MG63 (cell line): Measurements from ENCODE around the gene NEK6. TPM values are rescaled to one million over a fixed set of nuclear protein-coding genes. Genes with fewer than 3 reads are reported as not detected.
A peak's percentile ranks its signal among the peaks of the same experiment; 100 is the strongest.

Source experiments
- DNase-seq: peaks from one replicate; pipeline ENCODE4 v3.0.0-alpha.2; 2020
- H3K27me3 ChIP-seq: fragments of 250-450 bp; sonication (Bioruptor Pico); 2 replicates; pipeline ENCODE4 v1.5.1; 2020; ENCODE audit warnings: mild to moderate bottlenecking, moderate library complexity
- H3K36me3 ChIP-seq: fragments of 250-450 bp; sonication (Bioruptor Pico); 2 replicates; pipeline ENCODE4 v1.5.1; 2020; ENCODE audit warnings: mild to moderate bottlenecking, moderate library complexity
- H3K4me3 ChIP-seq: fragments of 250-450 bp; sonication (Bioruptor Pico); 2 replicates; pipeline ENCODE4 v1.5.1; 2020; ENCODE audit warnings: mild to moderate bottlenecking, moderate library complexity
- H3K9me3 ChIP-seq: fragments of 250-450 bp; sonication (Bioruptor Pico); 2 replicates; pipeline ENCODE4 v1.5.1; 2020; ENCODE audit warnings: mild to moderate bottlenecking, moderate library complexity
- total RNA-seq: library from RNA; depleted of rRNA; stranded (reverse); fragments of >200 nt; shearing (Covaris generic); gene quantifications from 2 replicates; pipeline ENCODE4 v1.2.3, GENCODE V29; 2014; ENCODE audit warnings: low replicate concordance; rRNA removed

The NEK6 gene
- total RNA-seq: 25.0 and 33.1 TPM in 2 replicates

DNA sequence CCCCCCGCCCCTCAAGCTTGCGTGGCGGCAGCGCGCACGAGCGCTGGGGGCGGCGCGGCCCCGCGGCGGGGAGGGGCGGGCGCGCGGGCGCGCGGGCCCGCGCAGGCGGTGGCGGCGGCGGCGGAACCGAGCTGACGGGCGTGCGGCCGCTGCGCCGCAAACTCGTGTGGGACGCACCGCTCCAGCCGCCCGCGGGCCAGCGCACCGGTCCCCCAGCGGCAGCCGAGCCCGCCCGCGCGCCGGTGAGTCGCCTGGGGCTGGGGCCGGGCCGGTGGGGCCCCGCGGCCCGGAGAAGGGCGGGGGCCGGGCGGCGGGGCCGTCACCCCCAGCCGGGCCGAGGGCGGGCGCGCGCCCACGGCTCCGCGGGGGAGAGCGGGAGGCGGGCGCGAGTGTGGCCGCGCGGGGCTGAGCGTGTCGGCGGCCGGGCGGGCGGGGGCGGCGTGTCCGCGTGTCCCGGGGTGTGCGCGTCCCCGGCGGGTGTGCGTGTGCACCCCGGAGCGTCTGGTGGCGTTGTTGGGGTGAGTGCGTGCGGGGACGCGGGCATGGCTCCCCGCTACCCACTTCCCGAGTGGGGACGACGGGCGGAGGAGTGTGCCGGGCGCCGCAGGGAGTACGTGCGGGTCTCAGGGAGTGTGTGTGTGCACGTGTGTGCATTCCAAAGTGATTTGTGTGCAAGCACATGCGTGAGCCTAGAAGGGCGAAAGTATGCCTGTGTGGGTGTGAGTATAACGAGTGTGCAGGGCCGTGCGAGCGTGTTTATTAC is at the start of gene NEK6:
Gene NEK6 (plus strand): TSS at position 106 of the 763 bp plus-strand sequence. CDS start 44,016 bp downstream, outside the sequence.
- Histone ChIP-seq H3K27me3 (no peaks in the 10 kb centered on the region), H3K36me3 (peaks cover 25% of the 10 kb centered on the region), H3K9me3 (no peaks in the 10 kb centered on the region), H3K4me3 (peak within 1 kb of the TSS; percentile 83)
- peak; percentile 54 for DNase-seq

- Histone ChIP-seq H3K4me3 (no peak overlapping the region), H3K27me3 (no peaks in the 10 kb centered on the region), H3K9me3 (no peaks in the 10 kb centered on the region), H3K36me3 (no peaks in the 10 kb centered on the region)
- DNase-seq: no peak
Observed at GRCh38 chr9:124208571-124208970, 49.2 kb upstream of the NEK6 start.

DNA sequence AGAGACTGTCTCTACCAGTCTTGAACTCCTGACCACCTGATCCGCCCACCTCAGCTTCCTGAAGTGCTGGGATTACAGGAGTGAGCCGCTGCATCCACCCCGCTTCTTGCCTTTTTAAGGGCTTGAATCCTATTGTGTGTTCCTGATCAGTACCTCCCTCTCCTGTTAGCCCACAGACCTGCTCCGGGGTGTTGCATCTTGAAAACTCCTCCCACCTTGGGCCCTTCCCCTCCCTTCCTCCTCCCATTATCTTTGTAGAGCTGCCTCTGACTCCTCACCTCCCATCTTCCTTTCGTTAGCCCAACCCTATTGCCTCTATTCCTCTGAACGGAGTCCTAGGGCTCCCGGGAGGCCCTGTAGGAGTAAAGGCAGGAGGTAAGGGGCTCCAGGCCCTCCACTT is 48.5 kb upstream of the NEK6 start:
- H3K9me3 ChIP-seq: no peaks in the 10 kb centered on the region
- no peaks in the 10 kb centered on the region for H3K27me3 ChIP-seq
- DNase-seq: no peak
- no peak overlapping the region for H3K4me3 ChIP-seq
- H3K36me3 ChIP-seq: no peaks in the 10 kb centered on the region

DNA sequence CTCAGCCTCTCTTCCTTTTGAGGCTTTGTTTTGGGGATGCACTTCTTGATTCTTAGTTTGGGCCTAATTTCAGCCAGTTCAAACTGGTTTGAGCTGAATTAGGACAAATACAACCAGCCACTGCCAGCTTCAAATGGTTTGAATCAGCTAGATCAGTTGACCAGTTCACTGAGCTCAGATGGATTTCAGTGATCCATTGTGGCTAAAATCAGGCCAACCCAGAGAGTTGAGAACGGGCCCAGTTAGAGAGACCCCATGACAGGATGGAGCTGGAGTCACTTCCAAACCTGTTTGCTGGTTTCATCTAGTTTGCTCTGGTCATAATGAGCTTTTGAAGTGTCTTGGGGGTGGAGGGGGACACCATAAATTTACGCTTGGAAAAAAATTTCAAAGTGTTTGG is 48.0 kb upstream of the NEK6 start:
- no peak for DNase-seq
- H3K4me3 ChIP-seq: no peak overlapping the region
- H3K27me3 ChIP-seq: no peaks in the 10 kb centered on the region
- H3K36me3 ChIP-seq: no peaks in the 10 kb centered on the region
- H3K9me3 ChIP-seq: no peaks in the 10 kb centered on the region

DNA sequence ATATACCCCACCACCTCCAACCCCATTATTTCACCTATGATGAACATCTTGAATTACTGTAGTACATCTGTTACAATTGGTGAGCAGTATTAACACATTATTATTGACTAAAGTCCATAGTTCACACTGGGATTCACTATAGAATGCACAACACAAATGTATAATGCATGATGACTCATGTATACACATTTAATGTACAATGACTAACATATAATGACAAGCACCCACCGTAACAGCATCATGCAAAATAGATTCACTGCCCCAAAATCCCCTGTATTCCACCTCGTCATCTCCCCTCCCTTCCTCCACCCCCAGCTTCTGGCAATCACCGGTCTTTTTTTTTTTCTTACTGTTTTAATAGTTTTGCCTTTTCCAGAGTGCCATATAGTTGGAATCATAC is 47.1 kb upstream of the NEK6 start:
- H3K4me3 ChIP-seq: no peak overlapping the region
- no peaks in the 10 kb centered on the region for H3K36me3 ChIP-seq
- no peaks in the 10 kb centered on the region for H3K27me3 ChIP-seq
- DNase-seq: peak; percentile 41
- H3K9me3 ChIP-seq: no peaks in the 10 kb centered on the region

GRCh38 chr9:124212381-124213050 is 45.2 kb upstream of the NEK6 start:
- no peaks in the 10 kb centered on the region for H3K9me3 ChIP-seq
- no peak overlapping the region for H3K4me3 ChIP-seq
- no peaks in the 10 kb centered on the region for H3K27me3 ChIP-seq
- no peaks in the 10 kb centered on the region for H3K36me3 ChIP-seq
- DNase-seq: peak; percentile 27

DNA sequence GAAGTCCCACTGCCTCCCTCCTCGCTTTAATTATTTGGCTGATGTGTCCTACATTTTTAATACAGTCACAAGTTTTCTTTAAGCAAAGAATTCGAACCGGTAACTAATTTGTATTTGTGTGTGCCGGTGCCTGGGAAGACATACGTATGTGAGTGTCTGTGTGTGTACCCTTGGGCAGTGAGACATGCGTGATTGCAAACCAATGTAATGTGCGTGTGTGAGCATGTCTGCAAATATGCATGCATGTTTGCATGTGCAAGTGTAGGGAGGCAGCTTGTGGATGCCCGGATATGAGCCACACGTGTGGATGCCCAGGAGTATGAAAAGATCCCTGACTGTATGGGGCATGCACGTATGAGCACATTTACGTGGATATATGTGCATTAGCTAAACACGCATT is 44.4 kb upstream of the NEK6 start:
- H3K36me3 ChIP-seq: no peaks in the 10 kb centered on the region
- DNase-seq: no peak
- H3K4me3 ChIP-seq: no peak overlapping the region
- H3K9me3 ChIP-seq: no peaks in the 10 kb centered on the region
- H3K27me3 ChIP-seq: no peaks in the 10 kb centered on the region

- H3K36me3 ChIP-seq: no peaks in the 10 kb centered on the region
- no peaks in the 10 kb centered on the region for H3K27me3 ChIP-seq
- DNase-seq: no peak
- H3K4me3 ChIP-seq: no peak overlapping the region
- H3K9me3 ChIP-seq: no peaks in the 10 kb centered on the region
Observed at GRCh38 chr9:124214116-124214515, 43.6 kb upstream of the NEK6 start.

DNA sequence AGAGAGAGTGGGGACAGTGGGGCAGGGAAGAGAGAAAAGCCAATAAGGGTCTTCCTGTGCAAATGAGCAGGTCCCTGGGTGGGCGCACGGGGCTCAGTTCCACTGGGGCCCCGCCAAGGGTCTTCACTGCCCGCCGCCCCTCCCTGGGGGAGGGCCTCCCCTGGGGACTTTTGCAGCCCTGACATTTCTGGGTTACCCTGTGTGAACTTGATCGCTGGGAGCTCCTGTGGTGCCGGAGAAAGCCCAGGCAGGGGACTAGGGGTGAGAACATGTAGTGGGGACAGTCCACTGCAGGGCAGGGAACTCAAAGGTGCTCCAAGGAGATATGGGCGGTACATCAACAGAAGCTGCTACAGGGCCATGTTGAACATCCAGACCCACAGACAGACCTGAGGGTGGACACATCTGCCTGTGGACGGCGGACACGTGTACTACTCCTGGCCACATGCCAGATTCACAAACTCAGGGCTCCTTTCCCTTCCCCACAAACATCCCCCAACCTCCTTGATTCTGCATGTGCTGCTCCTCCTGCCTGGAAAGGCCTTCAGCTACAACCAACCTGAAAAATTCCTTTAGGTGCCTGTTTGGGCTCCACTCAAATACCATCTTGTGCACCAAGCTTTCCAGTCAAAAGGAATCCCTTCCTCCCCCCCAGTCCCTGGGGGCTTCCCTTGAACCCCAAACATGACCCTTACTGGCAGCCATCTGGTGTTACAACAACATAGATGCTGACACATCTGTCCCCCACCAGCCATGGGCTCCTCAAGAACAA is 43.0 kb upstream of the NEK6 start:
- Histone ChIP-seq H3K9me3 (no peaks in the 10 kb centered on the region), H3K36me3 (no peaks in the 10 kb centered on the region), H3K4me3 (no peak overlapping the region), H3K27me3 (no peaks in the 10 kb centered on the region)
- no peak for DNase-seq

- DNase-seq: no peak
- Histone ChIP-seq H3K9me3 (no peaks in the 10 kb centered on the region), H3K36me3 (no peaks in the 10 kb centered on the region), H3K4me3 (no peak overlapping the region), H3K27me3 (no peaks in the 10 kb centered on the region)
Observed at GRCh38 chr9:124215368-124215910, 42.3 kb upstream of the NEK6 start.

DNA sequence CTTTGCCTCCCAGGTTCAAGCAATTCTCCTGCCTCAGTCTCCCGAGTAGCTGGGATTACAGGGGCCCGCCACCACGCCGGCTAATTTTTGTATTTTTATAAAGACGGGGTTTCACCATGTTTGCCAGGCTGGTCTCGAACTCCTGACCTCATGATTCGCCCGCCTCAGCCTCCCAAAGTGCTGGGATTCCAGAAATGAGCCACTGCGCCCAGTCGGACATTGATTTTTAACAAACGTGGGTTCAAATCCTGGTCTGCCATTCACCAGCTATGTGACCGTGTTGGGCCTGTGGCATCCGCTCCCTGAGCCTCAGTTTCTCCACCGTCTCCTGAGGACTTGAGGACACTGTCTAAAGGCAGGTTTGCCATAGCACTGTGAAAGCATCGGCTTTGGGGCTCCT is 41.8 kb upstream of the NEK6 start:
- DNase-seq: no peak
- H3K36me3 ChIP-seq: no peaks in the 10 kb centered on the region
- no peaks in the 10 kb centered on the region for H3K27me3 ChIP-seq
- no peaks in the 10 kb centered on the region for H3K9me3 ChIP-seq
- no peak overlapping the region for H3K4me3 ChIP-seq

GRCh38 chr9:124216474-124217176 is 41.1 kb upstream of the NEK6 start:
- DNase-seq: no peak
- Histone ChIP-seq H3K9me3 (no peaks in the 10 kb centered on the region), H3K36me3 (no peaks in the 10 kb centered on the region), H3K4me3 (no peak overlapping the region), H3K27me3 (no peaks in the 10 kb centered on the region)

- Histone ChIP-seq H3K27me3 (no peaks in the 10 kb centered on the region), H3K4me3 (no peak overlapping the region), H3K9me3 (no peaks in the 10 kb centered on the region), H3K36me3 (no peaks in the 10 kb centered on the region)
- DNase-seq: no peak
Observed at GRCh38 chr9:124217836-124218437, 39.8 kb upstream of the NEK6 start.

DNA sequence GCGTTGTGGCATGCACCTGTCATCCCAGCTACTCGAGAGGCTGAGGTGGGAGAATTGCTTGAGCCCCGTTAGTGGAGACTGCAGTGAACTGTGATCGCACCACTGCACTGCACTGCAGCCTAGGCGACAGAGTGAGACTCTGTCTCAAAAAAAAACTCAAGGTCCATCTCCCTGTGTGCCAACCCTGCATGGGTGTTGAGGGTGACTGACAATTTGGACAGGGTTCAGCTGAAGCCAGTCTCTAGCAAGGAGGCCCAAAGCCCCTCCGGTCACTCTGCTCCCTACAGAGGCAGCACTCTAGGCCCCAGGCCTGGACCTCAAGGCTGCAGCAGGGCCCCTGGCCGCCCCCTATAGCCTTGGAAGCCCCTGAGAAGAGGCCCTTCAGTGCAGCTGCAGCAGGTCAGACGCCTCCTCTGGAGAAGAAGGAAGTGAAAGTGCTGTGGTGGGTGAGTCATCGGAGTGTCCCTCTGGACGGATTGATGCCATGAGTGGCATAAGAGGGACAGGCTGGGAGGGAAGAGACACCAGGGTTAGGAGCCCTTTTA is 39.2 kb upstream of the NEK6 start:
- Histone ChIP-seq H3K36me3 (no peaks in the 10 kb centered on the region), H3K4me3 (no peak overlapping the region), H3K9me3 (no peaks in the 10 kb centered on the region), H3K27me3 (no peaks in the 10 kb centered on the region)
- DNase-seq: peak; percentile 52

GRCh38 chr9:124218987-124219461 is 38.7 kb upstream of the NEK6 start:
- H3K27me3 ChIP-seq: no peaks in the 10 kb centered on the region
- H3K4me3 ChIP-seq: no peak overlapping the region
- H3K9me3 ChIP-seq: no peaks in the 10 kb centered on the region
- no peak for DNase-seq
- H3K36me3 ChIP-seq: no peaks in the 10 kb centered on the region

DNA sequence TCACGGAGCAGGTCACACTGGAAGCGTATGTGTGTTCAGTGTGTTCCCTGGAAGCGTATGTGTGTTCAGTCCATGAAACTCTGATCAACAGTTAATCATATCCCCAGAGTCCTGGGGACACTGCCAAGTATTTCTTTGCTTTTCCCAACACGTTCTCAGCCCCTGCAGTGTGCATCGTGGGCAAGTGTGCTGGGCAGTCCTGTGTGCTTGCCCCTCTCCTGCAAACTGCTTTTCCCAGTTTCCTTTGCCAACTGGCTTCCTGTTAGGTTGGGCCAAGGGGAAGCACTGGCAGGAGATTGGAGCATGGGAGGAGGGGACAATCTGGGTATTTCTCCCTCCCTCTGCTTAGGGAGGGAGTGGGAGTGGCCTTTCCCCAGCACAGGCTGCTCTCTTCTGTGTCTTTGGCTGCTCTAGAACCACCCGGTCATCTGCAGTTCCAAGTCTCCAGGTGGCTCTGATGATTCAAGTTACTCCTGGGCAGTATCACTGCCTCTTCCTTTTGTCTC is 36.8 kb upstream of the NEK6 start:
- DNase-seq: peak; percentile 74
- H3K4me3 ChIP-seq: no peak overlapping the region
- no peaks in the 10 kb centered on the region for H3K9me3 ChIP-seq
- H3K27me3 ChIP-seq: no peaks in the 10 kb centered on the region
- H3K36me3 ChIP-seq: no peaks in the 10 kb centered on the region
